Astrocyte of the spinal cord (primary cell): ENCODE results near the gene NEUROD4.
"Not testable (repeated sequence)": the region's sequence is repeated elsewhere in the genome, so short reads cannot be mapped to it uniquely, and the experiment has no call there.

Source experiments
- DNase-seq: peaks from one replicate; pipeline ENCODE4 v3.0.0; 2011; ENCODE audit warnings: low read depth, low spot score
- H3K4me3 ChIP-seq: 2 replicates; pipeline ENCODE4 v1.5.1; 2011; ENCODE audit warnings: low read depth, mild to moderate bottlenecking, low read length, moderate library complexity
- in situ Hi-C: cut with HindIII; loops from 2 replicates; pipeline ENCODE4 v1.10.0; 2017; ENCODE audit warnings: low sequenced_read_pairs
- TF ChIP-seq, protein P1 (sequence below): IDR thresholded peaks from 2 replicates; pipeline ENCODE4 v1.5.1; 2012; ENCODE audit warnings: low read depth, mild to moderate bottlenecking, low read length, inconsistent platforms

The NEUROD4 gene

DNA sequence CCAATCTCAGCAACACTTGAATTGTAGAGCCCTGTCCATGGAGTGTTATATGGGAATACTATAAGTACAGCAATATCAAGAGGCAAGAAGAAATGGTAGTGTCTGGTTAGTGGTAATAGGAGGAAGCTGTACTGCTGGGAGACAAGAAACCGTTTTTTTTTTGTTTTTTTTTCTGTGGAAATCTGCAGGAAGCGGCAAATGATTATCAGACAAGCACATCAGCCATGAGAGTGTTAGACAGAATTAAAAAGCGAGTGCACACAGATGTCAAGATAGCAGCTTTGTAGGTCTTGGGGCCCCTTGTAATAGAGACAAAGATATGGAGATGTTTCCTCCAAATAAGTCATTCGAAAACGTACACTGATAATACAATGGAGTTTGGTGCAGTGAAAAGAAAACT lies 41.9 kb upstream of the NEUROD4 start:
- H3K4me3 ChIP-seq: no peak overlapping the region
- in situ Hi-C loops: no loop called here
- TF ChIP-seq, protein P1, sequence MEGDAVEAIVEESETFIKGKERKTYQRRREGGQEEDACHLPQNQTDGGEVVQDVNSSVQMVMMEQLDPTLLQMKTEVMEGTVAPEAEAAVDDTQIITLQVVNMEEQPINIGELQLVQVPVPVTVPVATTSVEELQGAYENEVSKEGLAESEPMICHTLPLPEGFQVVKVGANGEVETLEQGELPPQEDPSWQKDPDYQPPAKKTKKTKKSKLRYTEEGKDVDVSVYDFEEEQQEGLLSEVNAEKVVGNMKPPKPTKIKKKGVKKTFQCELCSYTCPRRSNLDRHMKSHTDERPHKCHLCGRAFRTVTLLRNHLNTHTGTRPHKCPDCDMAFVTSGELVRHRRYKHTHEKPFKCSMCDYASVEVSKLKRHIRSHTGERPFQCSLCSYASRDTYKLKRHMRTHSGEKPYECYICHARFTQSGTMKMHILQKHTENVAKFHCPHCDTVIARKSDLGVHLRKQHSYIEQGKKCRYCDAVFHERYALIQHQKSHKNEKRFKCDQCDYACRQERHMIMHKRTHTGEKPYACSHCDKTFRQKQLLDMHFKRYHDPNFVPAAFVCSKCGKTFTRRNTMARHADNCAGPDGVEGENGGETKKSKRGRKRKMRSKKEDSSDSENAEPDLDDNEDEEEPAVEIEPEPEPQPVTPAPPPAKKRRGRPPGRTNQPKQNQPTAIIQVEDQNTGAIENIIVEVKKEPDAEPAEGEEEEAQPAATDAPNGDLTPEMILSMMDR: no peak
- DNase-seq: no peak

DNA sequence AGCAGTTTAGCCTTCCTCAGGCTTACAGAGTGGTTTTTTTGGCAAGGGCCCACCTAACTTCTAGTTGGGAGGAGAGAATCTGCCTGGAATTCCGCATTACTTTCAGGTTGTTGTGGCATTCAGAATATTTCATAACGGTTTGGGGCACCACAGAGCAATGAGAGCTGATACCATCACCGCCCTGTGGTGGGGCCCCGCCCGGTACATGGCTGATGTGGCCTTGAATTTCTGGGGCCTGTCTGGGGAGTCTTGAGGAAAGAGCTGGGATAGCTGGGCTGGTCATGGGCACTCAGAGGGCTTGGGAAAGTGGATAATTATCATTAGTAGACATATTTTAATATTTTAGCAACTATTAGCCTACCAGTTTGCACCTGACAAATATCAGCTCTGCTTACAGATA lies 39.4 kb upstream of the NEUROD4 start:
- TF ChIP-seq, protein P1: no peak
- in situ Hi-C loops: no loop called here
- DNase-seq: no peak
- H3K4me3 ChIP-seq: no peak overlapping the region

- TF ChIP-seq, protein P1: no peak
- no peak overlapping the region for H3K4me3 ChIP-seq
- in situ Hi-C loops: no loop called here
- no peak for DNase-seq
Observed at GRCh38 chr12:54981796-54982195, 38.0 kb upstream of the NEUROD4 start.

DNA sequence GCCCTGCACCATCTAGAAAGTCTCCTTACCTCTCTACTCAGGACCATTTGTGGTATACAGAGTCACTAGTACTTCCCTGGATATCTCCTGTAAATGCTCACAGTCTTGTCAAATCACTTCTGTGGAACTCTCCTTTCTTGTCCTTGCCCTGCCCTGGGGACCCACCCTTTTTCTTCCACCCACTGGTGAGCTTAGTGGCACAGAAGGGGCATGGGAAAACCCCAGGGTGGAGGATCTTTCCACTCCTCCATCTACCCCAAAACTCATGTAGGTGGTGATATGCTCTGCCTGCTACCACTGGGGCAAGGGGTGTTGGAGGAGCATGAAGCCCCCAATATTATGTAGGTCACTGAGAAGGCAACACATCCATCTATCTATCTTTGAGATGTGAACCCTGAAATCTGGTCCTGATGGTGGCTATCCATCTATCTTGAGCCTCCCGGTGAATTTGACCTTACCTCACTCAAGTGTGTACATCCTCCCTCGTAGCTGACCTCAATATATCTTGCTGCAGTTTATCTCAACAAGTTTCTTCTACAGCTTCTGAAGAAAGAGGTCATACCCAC lies 36.2 kb upstream of the NEUROD4 start:
- TF ChIP-seq, protein P1: no peak
- no peak overlapping the region for H3K4me3 ChIP-seq
- in situ Hi-C loops: no loop called here
- no peak for DNase-seq

DNA sequence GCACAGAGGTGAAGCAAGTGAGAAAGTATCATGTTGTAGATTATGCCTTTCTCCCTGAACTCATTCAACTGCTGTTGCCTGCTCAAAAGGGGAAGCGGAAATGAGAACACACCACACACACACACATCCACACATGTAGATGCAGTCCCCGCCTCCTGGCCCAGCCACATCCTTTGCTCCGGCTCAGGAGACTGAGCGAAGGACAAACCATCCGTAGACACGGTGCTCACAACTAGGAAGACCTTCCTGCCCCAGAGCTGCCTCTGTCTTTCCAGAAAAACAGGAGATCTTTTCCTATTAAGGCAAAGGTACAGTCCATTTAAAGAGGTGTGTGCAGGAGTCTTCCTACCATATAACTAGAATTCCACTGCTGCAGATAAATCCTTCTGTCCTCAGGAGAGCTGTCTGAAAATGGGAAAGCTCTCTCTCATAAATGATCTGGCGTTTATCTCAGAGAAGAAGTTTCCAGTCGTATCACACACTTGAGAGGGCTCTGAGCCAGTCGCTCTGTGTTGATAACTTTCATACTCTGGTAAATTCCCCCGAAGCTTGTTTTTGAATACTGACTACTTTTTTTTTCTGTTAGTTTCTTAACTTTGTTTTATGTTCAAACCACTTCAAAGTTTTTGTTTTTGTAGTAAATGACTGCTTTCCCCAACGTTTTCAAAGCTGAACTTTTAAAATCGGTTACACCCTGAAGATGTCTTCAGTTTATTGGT lies 35.0 kb upstream of the NEUROD4 start, which contains the start of gene TESPA1:
Gene TESPA1, minus strand, starts transcription at position 105 of the 719 bp plus-strand sequence. CDS start 10,200 bp downstream, outside the sequence.
- in situ Hi-C loops: no loop called here
- DNase-seq: no peak
- no peak within 1 kb of the TSS for H3K4me3 ChIP-seq
- TF ChIP-seq, protein P1: no peak

DNA sequence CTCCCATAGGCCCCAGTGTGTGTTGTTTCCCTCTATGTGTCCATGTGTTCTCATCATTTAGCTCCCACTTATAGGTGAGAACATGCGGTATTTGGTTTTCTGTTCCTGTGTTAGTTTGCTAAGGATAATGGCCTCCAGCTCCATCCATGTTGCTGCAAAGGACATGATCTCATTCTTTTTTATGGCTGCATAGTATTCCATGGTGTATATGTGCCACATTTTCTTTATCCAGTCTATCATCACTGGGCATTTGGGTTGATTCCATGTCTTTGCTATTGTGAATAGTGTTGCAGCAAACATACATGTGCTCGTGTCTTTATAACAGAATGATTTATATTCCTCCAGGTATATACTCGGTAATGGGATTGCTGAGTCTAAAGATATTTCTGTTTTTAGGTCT lies 33.0 kb upstream of the NEUROD4 start:
- DNase-seq, H3K4me3 ChIP-seq, in situ Hi-C loops: not testable (repeated sequence)

GRCh38 chr12:54987611-54988231 lies 32.1 kb upstream of the NEUROD4 start:
- no peak for DNase-seq
- H3K4me3 ChIP-seq: no peak overlapping the region
- in situ Hi-C loops: no loop called here
- TF ChIP-seq, protein P1: no peak
